SK-N-SH treated with all-trans-retinoic acid at 6 μM for 48 hours (cell line): Measurements from ENCODE around the gene RARRES1.

Source experiments
- ATAC-seq: fragments of 200-7000 bp; cut with Tn5 transposase; 3 replicates; pipeline ENCODE4 v1.9.1; 2020; ENCODE audit warnings: mild to moderate bottlenecking, moderate library complexity
- ARNTL ChIP-seq: fragments of 450-650 bp; formaldehyde crosslinking; IDR thresholded peaks from 2 replicates; pipeline ENCODE4 v1.5.0; 2020; ENCODE audit warnings: low read depth, mild to moderate bottlenecking, moderate library complexity, borderline replicate concordance
- BACH2 ChIP-seq: fragments of 250-450 bp; sonication (Bioruptor Pico); IDR thresholded peaks from 2 replicates; pipeline ENCODE4 v1.9.0; 2021; ENCODE audit warnings: mild to moderate bottlenecking, borderline replicate concordance
- CREB5 ChIP-seq: fragments of 250-450 bp; sonication (Bioruptor Pico); IDR thresholded peaks from 2 replicates; pipeline ENCODE4 v1.5.1; 2020; ENCODE audit warnings: low read depth, mild to moderate bottlenecking, moderate library complexity
- CSDC2 ChIP-seq: fragments of 250-450 bp; sonication (Bioruptor Pico); IDR thresholded peaks from 2 replicates; pipeline ENCODE4 v1.5.0; 2020; ENCODE audit warnings: mild to moderate bottlenecking, moderate library complexity
- ESRRG ChIP-seq: fragments of 250-450 bp; sonication (Bioruptor Pico); IDR thresholded peaks from 2 replicates; pipeline ENCODE4 v1.6.1; 2021; ENCODE audit warnings: mild to moderate bottlenecking
- GLIS3 ChIP-seq: fragments of 250-450 bp; sonication (Bioruptor Pico); IDR thresholded peaks from 2 replicates; pipeline ENCODE4 v1.5.0; 2020; ENCODE audit warnings: mild to moderate bottlenecking, moderate library complexity
- ISL1 ChIP-seq: fragments of 250-450 bp; sonication (Bioruptor Pico); IDR thresholded peaks from 2 replicates; pipeline ENCODE4 v2.1.2; 2022; ENCODE audit warnings: mild to moderate bottlenecking, moderate library complexity
- OSR1 ChIP-seq: fragments of 250-450 bp; sonication (Bioruptor Pico); IDR thresholded peaks from 2 replicates; pipeline ENCODE4 v1.8.0; 2022; ENCODE audit warnings: moderate library complexity, mild to moderate bottlenecking, inconsistent platforms
- PPARA ChIP-seq: fragments of 250-450 bp; sonication (Bioruptor Pico); IDR thresholded peaks from 2 replicates; pipeline ENCODE4 v1.5.0; 2020; ENCODE audit warnings: mild to moderate bottlenecking, borderline replicate concordance
- RARB ChIP-seq: fragments of 250-450 bp; sonication (Bioruptor Pico); IDR thresholded peaks from 2 replicates; pipeline ENCODE4 v1.8.0; 2021; ENCODE audit warnings: mild to moderate bottlenecking, moderate library complexity
- SNAI2 ChIP-seq: fragments of 250-450 bp; sonication (Bioruptor Pico); IDR thresholded peaks from 2 replicates; pipeline ENCODE4 v1.5.0; 2020; ENCODE audit warnings: mild to moderate bottlenecking, moderate library complexity
- TSHZ2 ChIP-seq: fragments of 250-450 bp; sonication (Bioruptor Pico); IDR thresholded peaks from 2 replicates; pipeline ENCODE4 v1.5.0; 2020; ENCODE audit warnings: mild to moderate bottlenecking, moderate library complexity
- ZC3H10 ChIP-seq: fragments of 250-450 bp; sonication (Bioruptor Pico); IDR thresholded peaks from 2 replicates; pipeline ENCODE4 v1.5.1; 2021; ENCODE audit warnings: mild to moderate bottlenecking, moderate library complexity
- ZFP3 ChIP-seq: fragments of 250-450 bp; sonication (Bioruptor Pico); IDR thresholded peaks from 2 replicates; pipeline ENCODE4 v1.5.0; 2020; ENCODE audit warnings: mild to moderate bottlenecking, moderate library complexity
- ZFP30 ChIP-seq: fragments of 450-650 bp; formaldehyde crosslinking; IDR thresholded peaks from 2 replicates; pipeline ENCODE4 v1.5.0; 2022; ENCODE audit warnings: mild to moderate bottlenecking, moderate library complexity
- ZNF565 ChIP-seq: fragments of 450-650 bp; formaldehyde crosslinking; conservative IDR thresholded peaks from 2 replicates; pipeline ENCODE4 v1.5.0; 2020; ENCODE audit warnings: low read depth, mild to moderate bottlenecking, moderate library complexity
- ZNF70 ChIP-seq: fragments of 450-650 bp; formaldehyde crosslinking; IDR thresholded peaks from 2 replicates; pipeline ENCODE4 v1.5.0; 2020; ENCODE audit warnings: mild to moderate bottlenecking, moderate library complexity
- ZNF8 ChIP-seq: fragments of 450-650 bp; formaldehyde crosslinking; IDR thresholded peaks from 2 replicates; pipeline ENCODE4 v1.5.0; 2020; ENCODE audit warnings: mild to moderate bottlenecking, moderate library complexity
- TF ChIP-seq, protein P1 (sequence below): fragments of 250-450 bp; sonication (Bioruptor Pico); IDR thresholded peaks from 2 replicates; pipeline ENCODE4 v1.8.0; 2020; ENCODE audit warnings: mild to moderate bottlenecking, moderate library complexity, borderline replicate concordance
- TF ChIP-seq, protein P2 (sequence below): fragments of 250-450 bp; sonication (Bioruptor Pico); IDR thresholded peaks from 2 replicates; pipeline ENCODE4 v1.5.1; 2021; ENCODE audit warnings: mild to moderate bottlenecking, moderate library complexity
- TF ChIP-seq, protein P3 (sequence below): fragments of 250-450 bp; sonication (Bioruptor Pico); IDR thresholded peaks from 2 replicates; pipeline ENCODE4 v1.8.0; 2021; ENCODE audit warnings: low read depth, mild to moderate bottlenecking, moderate library complexity, borderline replicate concordance

RARRES1 gene

GRCh38 chr3:158777161-158777873 is 45.1 kb upstream of the RARRES1 start:
- no peak for ATAC-seq

GRCh38 chr3:158776531-158776930 is 44.3 kb upstream of the RARRES1 start:
- no peak for ATAC-seq
- TF ChIP-seq ZFP3 (CRISPR knock-in tag) (no peak), ZNF565 (CRISPR knock-in tag) (no peak), ZNF70 (CRISPR knock-in tag) (no peak), BACH2 (no peak), RARB (CRISPR knock-in tag) (no peak), TSHZ2 (CRISPR knock-in tag) (no peak), ARNTL (CRISPR knock-in tag) (no peak), ZC3H10 (CRISPR knock-in tag) (no peak), ISL1 (CRISPR knock-in tag) (no peak), CSDC2 (CRISPR knock-in tag) (no peak), OSR1 (CRISPR knock-in tag) (no peak), ESRRG (CRISPR knock-in tag) (no peak), CREB5 (no peak), GLIS3 (CRISPR knock-in tag) (no peak), ZNF8 (CRISPR knock-in tag) (no peak), PPARA (CRISPR knock-in tag) (no peak), ZFP30 (CRISPR knock-in tag) (no peak)
- TF ChIP-seq, protein P1, sequence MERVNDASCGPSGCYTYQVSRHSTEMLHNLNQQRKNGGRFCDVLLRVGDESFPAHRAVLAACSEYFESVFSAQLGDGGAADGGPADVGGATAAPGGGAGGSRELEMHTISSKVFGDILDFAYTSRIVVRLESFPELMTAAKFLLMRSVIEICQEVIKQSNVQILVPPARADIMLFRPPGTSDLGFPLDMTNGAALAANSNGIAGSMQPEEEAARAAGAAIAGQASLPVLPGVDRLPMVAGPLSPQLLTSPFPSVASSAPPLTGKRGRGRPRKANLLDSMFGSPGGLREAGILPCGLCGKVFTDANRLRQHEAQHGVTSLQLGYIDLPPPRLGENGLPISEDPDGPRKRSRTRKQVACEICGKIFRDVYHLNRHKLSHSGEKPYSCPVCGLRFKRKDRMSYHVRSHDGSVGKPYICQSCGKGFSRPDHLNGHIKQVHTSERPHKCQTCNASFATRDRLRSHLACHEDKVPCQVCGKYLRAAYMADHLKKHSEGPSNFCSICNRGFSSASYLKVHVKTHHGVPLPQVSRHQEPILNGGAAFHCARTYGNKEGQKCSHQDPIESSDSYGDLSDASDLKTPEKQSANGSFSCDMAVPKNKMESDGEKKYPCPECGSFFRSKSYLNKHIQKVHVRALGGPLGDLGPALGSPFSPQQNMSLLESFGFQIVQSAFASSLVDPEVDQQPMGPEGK (CRISPR knock-in tag), result no peak
- TF ChIP-seq, protein P2, sequence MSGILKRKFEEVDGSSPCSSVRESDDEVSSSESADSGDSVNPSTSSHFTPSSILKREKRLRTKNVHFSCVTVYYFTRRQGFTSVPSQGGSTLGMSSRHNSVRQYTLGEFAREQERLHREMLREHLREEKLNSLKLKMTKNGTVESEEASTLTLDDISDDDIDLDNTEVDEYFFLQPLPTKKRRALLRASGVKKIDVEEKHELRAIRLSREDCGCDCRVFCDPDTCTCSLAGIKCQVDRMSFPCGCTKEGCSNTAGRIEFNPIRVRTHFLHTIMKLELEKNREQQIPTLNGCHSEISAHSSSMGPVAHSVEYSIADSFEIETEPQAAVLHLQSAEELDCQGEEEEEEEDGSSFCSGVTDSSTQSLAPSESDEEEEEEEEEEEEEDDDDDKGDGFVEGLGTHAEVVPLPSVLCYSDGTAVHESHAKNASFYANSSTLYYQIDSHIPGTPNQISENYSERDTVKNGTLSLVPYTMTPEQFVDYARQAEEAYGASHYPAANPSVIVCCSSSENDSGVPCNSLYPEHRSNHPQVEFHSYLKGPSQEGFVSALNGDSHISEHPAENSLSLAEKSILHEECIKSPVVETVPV (CRISPR knock-in tag), result no peak
- TF ChIP-seq, protein P3, sequence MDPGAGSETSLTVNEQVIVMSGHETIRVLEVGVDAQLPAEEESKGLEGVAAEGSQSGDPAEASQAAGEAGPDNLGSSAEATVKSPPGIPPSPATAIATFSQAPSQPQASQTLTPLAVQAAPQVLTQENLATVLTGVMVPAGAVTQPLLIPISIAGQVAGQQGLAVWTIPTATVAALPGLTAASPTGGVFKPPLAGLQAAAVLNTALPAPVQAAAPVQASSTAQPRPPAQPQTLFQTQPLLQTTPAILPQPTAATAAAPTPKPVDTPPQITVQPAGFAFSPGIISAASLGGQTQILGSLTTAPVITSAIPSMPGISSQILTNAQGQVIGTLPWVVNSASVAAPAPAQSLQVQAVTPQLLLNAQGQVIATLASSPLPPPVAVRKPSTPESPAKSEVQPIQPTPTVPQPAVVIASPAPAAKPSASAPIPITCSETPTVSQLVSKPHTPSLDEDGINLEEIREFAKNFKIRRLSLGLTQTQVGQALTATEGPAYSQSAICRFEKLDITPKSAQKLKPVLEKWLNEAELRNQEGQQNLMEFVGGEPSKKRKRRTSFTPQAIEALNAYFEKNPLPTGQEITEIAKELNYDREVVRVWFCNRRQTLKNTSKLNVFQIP (CRISPR knock-in tag), result no peak
- TF ChIP-seq, all 23 proteins: peak for 0

More at GRCh38 chr3:158777161-158777873, 45.1 kb upstream of the RARRES1 start:
- TF ChIP-seq TSHZ2 (CRISPR knock-in tag), result no peak
- TF ChIP-seq SNAI2 (CRISPR knock-in tag), result no peak
- no peak for TF ChIP-seq ZC3H10 (CRISPR knock-in tag)
- TF ChIP-seq, all 23 proteins: peak for 0
